Stimulated activated CD8-positive, alpha-beta memory T cell treated with anti-CD3 and anti-CD28 coated beads, Interleukin-12 subunit alpha, Interleukin-12 subunit beta, amount 100 ng/mL, for 1 hour (primary cell): ENCODE results near the gene PPFIA2.

Experiments used
- DNase-seq: peaks from one replicate; pipeline ENCODE4 v3.0.0-alpha.2; 2020; ENCODE audit warnings: low read depth

The PPFIA2 gene

DNA sequence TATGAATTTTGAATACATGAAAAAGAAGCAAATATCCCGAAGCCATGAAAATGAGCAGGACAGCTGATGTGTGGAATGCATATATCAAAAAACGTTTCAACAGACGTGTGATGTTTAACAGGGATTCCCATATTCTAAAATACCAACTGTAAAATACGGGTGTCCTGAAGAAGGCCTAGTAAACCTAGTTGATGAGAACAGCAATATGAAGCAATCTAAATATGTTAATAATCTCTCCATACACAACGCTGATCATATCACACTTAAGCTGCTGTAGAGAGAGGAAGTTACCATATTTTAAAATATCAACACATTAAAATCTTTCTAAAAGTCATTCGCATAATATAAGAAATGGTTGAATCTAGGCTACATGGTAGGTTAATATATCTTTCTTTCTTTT, 317.5 kb downstream of the PPFIA2 start:
- DNase-seq = no peak

DNA sequence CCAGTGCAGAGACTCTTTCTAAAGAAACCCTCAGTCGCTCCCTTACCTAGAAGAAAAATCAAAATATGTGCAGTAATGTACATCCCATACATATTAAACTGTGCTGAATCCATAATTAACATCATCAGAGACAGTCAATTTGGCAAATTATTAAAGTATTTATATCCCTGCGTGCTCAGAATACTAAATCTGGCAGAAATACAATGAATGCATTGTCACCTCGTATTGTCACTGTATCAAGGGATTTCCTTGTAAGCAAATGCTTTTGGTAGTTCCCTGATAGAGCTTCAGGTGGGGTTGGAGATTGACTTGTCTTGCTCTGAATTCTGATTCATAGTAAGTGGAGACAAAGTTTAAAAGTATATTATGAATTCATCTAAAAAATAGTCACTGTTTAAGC, 319.1 kb downstream of the PPFIA2 start:
- DNase-seq = no peak

DNA sequence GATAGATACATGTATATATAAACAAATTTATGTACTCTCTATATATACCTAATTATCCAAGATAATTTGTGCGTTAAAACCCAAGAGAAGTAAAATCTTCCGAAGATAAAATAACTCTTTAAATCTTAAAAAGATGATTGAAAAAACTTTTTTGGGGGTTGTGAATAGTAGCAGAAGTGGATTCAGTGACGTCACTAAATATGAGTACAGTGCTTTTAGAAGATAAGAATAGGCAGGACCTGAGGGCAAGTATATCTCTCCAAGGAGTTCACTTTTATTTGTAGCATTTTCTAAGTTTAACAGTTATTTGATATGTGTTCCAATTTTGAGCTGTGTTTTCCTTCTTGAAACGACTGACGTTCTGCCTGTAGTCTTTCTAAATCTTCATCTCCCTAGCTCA, 319.8 kb downstream of the PPFIA2 start:
- DNase-seq = no peak

DNA sequence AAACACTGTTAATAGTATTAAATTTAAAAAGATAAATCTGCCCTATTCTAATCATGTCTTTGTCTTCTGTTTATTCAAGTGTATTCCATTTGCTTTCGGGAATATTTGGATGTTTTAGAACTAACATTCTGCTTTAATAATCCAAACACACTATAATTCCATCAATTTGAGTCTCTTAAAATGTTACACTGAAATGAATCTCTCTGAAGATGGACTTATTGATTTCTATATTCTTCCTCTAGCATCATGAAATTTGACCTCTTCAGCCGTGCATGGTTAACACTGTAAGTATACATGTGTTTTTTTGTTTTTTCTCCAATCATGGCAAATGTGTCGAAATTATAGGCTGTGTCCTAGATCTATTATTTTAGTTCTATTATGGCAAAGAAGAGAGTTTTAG, 342.1 kb downstream of the PPFIA2 start:
- no peak for DNase-seq

DNA sequence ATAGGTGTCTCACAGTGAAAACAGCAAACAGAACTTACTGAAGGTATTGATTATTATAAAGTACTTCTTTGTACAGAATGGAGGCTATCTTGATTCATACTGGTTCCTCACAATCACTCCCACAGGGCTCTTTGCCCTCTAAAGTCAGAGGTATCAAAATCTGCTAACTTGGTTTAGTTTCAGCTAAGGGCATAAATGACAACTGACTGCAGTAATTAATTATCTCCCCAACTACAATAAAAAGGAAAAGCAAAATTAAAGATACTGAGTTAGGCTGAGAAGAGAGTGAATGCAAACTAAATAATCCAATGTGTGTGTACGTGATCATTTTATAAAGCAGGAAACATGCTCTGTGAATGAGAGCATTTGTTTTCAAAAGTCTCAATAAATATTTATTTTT, 342.6 kb downstream of the PPFIA2 start:
- DNase-seq = no peak

DNA sequence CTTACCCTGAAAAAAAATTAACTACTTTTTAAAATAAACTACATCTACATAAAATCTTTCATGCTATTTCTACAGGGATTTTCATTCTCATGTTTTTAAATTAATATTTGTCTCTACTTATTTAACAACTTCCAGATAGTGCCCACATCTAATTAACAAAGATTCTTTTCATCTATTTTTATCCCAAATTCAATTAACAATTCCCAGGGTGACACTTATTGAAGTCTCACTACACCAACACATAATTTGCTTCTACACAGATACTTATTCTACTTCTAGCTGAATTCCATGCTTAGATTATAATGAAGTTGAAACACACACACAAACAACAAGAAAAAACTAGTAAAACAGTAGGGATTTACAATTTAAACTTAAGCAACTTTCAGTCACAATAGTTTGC, 344.7 kb downstream of the PPFIA2 start:
- no peak for DNase-seq

DNA sequence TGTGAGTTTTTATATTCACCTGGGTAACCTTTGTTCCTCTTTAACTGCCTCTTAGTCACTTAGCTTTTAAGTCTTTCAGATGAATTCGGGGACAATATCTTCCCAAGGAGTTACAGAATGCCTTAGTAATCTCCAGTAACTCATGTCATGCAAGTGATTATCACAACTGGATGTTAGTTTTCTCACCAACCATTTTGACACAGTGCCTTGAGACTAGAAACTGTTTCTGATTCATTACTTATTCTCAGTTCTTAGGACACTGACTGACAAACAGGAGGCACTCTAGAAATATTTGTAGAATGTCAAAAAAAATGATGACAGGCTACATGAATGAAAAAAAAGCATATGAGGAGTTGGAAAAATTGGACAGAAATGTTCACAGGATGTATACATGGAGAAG, 346.2 kb downstream of the PPFIA2 start:
- DNase-seq = no peak

DNA sequence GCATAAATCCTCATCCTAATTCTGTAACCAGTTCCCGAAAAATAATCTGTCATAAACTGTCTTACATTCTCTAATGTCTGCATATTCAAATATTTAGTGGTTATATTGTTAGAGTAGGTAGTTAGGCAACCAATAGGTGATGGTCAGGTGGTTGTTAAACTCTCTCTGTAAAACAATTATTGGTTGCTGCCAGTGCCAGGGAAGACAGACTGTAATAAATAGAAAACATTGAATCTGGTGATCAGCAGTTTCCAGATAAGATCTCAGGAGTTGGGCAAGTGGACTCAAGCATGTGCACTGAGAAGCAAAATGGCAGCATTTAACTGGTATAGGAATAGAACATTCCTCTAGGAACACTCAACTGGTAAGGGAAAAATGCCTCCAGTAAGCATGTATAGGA, 355.8 kb downstream of the PPFIA2 start:
- no peak for DNase-seq

DNA sequence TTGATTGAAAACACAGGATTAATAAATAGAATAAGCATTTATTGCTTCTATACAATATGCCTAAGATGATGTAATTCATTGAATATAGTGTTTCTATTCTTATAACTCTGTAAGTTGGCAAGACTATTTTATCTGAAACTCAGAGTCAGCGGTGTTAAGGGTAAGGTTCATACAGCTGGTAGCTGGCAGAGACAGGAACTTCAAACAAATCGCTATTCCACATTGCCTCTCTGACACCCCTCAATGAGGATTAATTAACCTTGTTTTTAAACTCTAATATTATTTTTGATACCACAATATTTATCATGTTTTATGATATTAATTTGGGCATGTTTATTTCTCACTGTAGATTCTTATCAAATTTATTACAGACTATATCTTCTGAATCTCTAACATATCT, 357.9 kb downstream of the PPFIA2 start:
- no peak for DNase-seq

DNA sequence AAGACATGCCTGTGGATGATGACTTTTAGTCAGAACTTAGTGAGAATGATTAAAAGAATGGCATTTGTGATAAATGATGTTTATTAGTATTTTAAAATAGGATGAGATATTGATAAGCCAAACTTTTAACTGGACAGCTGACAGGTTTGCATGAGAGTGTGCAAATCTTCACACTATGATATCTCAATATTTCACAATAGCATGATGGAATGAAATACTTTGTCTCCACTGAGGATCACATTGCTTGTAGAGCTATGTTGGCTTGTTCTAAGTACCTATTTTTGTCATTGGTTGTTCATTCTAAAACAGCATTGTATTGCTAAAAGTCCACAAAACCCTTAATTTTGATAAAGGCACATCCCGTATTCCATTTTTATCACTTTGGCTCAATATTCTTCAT, 359.1 kb downstream of the PPFIA2 start:
- no peak for DNase-seq

DNA sequence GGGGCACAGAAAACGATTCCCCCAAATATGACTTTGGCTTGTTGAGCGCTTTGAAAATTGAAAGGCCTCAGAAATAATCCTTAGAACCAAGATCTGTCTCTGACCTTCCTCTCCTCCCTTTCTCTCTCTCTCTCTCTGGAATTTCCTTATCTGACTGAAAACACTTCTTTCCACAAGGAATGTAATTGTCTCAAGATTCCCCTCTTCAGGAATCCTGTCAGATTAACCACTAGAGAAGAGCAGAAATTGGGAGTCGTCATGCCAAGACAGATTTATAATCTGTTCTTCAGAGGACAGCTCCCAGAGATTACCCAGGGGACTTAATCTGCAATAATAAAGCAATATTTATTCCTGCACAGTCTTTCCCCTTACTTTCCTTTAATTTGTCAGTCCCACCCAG, 363.7 kb downstream of the PPFIA2 start:
- no peak for DNase-seq

DNA sequence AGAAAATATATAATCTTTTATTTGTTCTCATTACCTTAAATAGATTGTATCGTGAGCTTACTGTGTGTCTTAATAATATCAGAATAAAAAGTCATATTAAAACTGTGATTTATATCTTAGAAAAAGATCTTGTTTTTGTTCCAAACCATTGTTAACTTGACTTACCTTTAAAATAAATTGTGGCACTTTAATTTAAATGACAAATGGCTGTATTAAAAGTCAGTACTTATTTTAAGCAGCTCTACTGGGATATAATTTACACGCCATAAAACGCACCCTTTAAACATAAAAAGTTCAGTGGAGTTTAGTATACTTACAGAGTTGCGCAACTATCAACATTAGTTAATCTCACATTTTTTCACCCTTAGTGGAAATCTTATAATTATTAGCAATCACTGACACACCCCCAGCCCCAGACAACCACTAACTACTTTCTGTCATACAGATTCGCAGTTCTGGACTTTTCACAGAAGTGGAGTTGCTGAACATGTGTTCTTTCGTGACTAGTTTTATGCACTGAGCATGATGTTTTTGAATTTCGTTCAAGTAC, 369.5 kb downstream of the PPFIA2 start:
- no peak for DNase-seq

DNA sequence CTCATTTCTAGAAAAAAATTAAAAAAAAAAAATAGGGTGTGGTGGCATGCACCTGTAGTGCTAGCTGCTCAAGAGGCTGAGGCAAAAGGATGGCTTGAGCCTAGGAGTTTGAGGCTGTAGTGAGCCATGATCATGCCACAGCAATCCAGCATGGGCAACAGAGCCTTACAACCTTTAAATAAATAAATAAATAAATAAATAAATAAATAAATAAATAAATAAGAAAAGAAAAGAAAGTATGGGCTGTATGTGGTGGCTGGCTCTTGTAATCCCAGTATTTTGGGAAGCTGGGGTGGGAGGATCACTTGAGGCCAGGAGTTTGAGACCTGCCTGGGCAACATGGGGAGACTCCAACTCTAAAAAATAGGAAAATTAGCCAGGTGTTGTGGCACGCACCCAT, 373.0 kb downstream of the PPFIA2 start:
- DNase-seq = no peak

DNA sequence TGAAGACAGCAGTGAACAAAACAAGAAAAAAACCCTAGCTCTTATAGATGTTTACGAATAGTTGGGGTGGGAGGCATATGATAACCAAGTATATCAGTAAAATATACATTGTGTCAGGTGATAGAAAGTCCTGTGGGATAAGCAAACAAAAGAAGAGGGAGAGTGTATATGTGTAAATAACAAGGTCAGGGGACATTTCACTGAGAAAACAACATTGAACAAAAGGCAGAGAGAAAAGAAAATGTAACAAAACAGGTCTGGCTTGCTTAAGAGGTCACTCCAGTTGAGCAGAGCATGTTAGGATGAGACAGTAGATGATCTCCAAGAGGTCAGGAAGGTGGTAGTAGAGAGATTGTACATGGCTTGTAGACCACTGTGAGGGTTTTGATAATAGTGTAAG, 377.2 kb downstream of the PPFIA2 start:
- DNase-seq = no peak

DNA sequence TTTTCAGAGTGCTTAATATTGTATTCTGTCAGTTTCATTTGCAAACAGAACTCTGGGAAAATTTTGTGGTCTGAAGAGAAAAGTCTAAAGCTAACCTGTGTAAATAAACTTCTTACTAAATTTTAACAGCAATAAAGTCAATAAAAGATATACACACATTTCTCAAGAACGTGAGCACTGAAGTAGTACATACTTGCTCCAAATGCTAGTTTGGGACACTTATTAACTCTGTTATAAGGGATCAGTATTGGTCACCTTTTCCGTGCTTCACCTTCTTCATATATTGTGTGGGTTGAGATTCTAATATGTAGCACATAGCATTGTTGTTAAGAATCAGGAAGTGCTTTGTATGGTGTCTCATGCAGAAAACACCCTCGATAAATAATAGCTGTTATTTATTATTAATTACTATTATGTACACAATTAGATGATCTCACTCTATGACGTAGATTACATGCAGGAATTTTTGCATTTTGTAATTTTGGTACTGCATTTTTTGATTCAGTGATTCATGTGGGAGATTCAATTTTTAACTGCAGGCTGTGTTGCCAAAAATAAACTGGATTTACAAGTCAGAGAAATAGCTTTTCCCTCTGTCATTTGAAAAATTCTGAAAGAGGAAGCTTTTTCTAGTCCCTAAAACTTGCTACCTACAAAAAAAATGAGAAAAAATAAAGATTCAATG, 380.4 kb downstream of the PPFIA2 start:
- no peak for DNase-seq

DNA sequence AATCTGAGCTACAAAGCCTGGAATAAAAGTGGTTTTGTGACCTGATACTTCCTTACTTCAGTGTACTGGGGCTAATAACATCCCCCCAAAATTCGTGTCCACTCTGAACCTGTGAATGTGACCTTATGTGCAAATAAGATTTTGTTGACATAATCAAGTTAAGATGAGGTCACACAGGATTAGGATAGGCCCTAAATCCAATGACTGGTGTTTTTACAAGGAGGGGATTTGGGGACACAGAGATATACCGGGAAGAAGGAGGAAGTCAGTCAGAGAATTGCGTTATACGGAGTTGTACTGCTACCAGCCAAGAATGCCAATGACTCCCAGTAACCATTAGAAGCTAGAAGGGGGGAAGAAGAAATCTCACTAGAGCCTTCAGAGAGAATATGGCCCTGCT, 381.4 kb downstream of the PPFIA2 start:
- DNase-seq = no peak

DNA sequence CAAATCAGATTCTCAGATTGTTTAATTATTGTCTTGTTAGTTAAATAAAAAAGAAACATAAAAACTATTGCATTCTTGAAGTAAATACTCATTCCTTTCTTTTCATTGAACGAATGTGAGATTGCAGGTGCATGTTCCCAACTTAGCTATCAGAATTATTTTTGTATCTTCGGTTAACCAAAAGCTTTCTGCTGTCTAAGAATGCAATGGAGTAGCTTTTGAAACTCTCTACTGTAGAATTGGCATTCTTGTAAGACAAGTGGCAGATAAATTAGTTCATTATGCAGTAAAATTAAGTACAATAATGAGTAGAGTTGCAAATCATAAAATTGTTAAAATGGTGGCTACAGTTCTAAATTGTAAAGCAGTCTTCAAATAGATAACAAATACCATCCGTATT, 383.2 kb downstream of the PPFIA2 start:
- no peak for DNase-seq

DNA sequence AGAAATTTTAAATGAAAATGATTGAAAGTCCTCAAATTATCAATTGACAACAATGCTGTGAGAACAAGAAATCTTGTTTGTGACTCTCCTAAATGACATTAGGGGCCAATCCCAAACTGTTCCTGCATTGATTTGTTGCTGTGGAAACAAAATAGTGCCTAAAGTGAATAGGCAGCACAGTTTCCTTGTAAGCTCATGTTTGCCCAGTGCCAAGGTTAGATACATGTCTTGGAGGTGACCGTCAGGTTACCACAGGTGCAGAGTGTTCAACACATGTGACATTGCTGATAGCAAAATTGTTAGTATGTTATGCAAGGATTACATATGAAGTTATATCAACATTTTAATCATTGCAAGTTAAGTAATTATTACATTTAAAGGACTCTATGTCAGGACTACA, 388.7 kb downstream of the PPFIA2 start:
- no peak for DNase-seq

DNA sequence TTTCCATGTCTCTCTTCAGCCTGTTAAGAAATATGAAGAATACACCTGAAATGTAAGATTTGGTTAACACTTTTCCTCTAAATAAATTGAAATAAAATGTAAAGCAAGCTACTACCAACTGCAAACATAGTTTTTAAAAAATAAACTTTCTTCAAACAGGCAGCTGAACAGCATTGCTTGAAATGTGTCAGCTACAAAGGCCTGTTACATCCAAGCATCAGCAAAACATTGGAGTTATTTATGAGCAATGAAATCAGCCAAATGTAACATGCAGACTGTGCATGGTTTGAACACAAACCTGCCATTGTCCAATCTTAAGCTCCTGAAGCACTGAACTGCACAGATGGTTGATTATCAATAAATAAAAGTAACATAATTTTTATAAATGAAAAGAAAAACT, 390.0 kb downstream of the PPFIA2 start:
- no peak for DNase-seq

DNA sequence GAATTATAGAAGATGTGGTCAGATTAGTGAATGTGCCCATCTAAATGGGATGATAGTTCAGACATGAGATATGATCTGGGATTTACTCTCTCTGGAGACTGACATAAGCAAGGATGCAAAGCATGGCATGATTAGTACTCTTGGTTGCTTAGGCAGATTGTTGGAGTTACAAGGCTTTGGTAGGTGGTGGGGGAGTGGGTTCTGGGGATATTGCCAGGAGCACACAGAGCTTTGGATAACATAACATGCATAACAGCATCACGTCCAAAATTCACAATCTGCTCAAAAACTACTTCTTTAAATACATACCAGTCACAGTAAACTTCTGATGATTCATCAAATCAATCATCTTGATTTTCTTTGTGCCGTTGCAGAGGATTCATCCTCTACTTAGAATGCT, 393.9 kb downstream of the PPFIA2 start:
- DNase-seq = no peak

DNA sequence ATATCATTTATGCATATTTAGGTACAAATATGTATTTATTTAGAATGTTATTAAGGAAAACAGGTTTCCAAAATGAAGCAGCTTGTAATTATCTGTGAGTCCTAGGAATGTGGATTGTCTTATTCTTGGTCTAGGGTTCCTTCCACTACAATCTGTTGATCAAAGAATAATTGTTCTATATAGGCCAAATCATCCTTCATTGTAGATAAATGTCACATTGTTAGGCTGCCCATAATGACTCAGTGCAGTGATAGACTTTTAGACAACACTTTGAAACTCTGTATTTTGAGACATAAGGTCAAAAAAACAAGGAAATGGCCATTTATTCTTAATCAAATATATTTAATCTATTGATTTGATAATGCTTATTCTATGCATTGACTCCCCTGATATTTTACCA, 398.2 kb downstream of the PPFIA2 start:
- no peak for DNase-seq

DNA sequence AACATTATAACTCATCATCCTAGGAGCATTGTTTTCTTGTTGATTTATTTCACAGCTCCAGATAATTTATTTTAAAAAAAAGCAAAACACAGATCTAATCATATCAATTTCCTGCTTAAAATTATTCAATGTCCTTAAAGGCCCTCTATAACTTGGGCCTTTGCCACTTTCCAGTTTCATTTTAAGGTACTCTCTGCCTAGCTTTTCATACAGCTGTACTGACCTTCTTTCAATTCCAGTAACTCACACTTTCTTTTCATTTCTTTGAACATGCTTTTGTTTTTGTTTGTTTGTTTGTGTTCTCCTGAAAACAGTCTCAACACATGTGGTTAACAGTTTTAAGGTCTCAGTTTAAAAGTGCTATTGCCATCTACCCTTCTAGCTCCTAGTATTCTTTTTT, 399.4 kb downstream of the PPFIA2 start:
- DNase-seq = no peak

DNA sequence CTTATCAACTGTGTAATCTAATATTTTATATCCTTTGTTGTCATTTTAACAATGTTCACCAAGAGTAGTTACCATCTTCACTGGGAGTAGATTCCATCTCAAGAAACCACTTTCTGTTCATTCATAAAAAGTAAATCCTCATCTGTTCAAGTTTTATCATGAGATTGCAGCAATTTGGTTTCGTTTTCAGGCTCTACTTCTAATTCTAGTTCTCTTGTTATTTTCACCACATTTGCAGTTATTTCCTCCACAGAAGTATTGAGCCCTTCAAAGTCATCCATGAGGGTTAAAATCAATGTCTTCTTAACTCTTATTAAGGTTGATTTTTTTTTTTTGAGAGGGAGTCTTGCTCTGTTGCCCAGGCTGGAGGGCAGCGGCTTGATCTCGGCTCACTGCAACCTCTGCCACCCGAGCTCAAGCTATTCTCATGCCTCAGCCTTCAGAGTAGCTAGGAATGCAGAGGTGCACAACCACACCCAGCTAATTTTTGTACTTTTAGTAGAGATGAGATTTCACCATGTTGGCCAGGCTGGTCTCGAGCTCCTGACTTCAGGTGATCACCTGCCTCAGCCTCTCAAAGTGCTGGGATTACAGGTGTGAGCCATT, 404.7 kb downstream of the PPFIA2 start:
- no peak for DNase-seq

DNA sequence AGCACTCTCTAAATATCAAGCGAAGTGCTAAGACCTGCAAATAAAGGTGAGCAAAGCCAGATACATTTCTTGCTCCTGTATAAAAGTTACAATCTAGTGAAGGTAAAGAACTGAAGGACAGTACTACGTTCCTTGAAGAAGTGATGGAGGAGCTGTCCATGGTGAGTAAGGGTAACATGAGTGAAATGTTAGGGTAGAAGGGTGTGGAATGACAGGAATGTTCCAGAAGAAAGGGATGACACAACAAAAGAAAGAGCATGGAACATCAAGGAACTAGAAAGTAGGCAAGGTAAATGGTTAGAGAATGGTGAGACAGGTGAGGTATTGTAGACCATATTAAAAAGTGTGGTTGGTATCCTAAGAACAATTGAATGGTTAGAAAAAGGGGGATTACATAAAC, 408.8 kb downstream of the PPFIA2 start:
- no peak for DNase-seq
